MM.1S (cell line): ENCODE data around the gene SLC6A3.

ENCODE experiments used
- DNase-seq: peaks from one replicate; pipeline ENCODE4 v3.0.0-alpha.2; 2015
- H2AFZ ChIP-seq: fragments of 300-600 bp; sonication (generic); 2 replicates; pipeline ENCODE4 v1.6.0; 2016; ENCODE audit warnings: antibody characterized with exemption, low read length
- H3F3A ChIP-seq: fragments of 300-600 bp; sonication (generic); 2 replicates; pipeline ENCODE4 v1.6.1; 2016; ENCODE audit warnings: mild to moderate bottlenecking, antibody characterized with exemption, low read length, moderate library complexity, mixed read lengths; ENCODE audit not compliant: insufficient read depth
- H3K27ac ChIP-seq: fragments of 300-600 bp; sonication (generic); 2 replicates; pipeline ENCODE4 v1.5.1; 2016; ENCODE audit warnings: mild to moderate bottlenecking, low read length
- H3K27me3 ChIP-seq: fragments of 300-600 bp; sonication (generic); replicated peaks from 2 replicates; pipeline ENCODE4 v1.6.0; 2016; ENCODE audit warnings: low read length; ENCODE audit not compliant: insufficient read depth
- H3K36me3 ChIP-seq: fragments of 300-600 bp; sonication (generic); replicated peaks from 2 replicates; pipeline ENCODE4 v1.6.1; 2016; ENCODE audit warnings: mild to moderate bottlenecking, low read length, mixed read lengths; ENCODE audit not compliant: insufficient read depth
- H3K4me1 ChIP-seq: fragments of 300-600 bp; sonication (generic); 2 replicates; pipeline ENCODE4 v1.6.1; 2016; ENCODE audit warnings: low read length, mixed read lengths
- H3K4me2 ChIP-seq: fragments of 300-600 bp; sonication (generic); 2 replicates; pipeline ENCODE4 v1.6.0; 2016; ENCODE audit warnings: low read depth, low read length
- H3K4me3 ChIP-seq: fragments of 300-600 bp; sonication (generic); 2 replicates; pipeline ENCODE4 v1.5.1; 2016; ENCODE audit warnings: low read length, mixed read lengths
- H3K79me2 ChIP-seq: fragments of 300-600 bp; sonication (generic); 2 replicates; pipeline ENCODE4 v1.6.1; 2016; ENCODE audit warnings: mixed run types, low read length, mixed read lengths
- H3K9ac ChIP-seq: fragments of 300-600 bp; sonication (generic); 2 replicates; pipeline ENCODE4 v1.6.1; 2016; ENCODE audit warnings: low read length, mixed read lengths
- H3K9me2 ChIP-seq: fragments of 300-600 bp; sonication (generic); replicated peaks from 2 replicates; pipeline ENCODE4 v1.6.1; 2016; ENCODE audit warnings: mild to moderate bottlenecking, low read length, mixed read lengths; ENCODE audit not compliant: insufficient read depth
- H3K9me3 ChIP-seq: fragments of 300-600 bp; sonication (generic); replicated peaks from 2 replicates; pipeline ENCODE4 v1.6.1; 2016; ENCODE audit warnings: mild to moderate bottlenecking, low read length, mixed read lengths; ENCODE audit not compliant: insufficient read depth
- H4K20me1 ChIP-seq: fragments of 300-600 bp; sonication (generic); 2 replicates; pipeline ENCODE4 v1.6.1; 2016; ENCODE audit warnings: mild to moderate bottlenecking, low read length, moderate library complexity, mixed read lengths; ENCODE audit not compliant: insufficient read depth
- EZH2 ChIP-seq: fragments of 300-600 bp; sonication (generic); optimal IDR thresholded peaks from 2 replicates; pipeline ENCODE3; 2017; ENCODE audit warnings: low read depth, mild to moderate bottlenecking, antibody characterized with exemption, low read length, mixed read lengths
- EZH2phosphoT487 ChIP-seq: fragments of 300-600 bp; sonication (generic); IDR thresholded peaks from 2 replicates; pipeline ENCODE4 v1.6.1; 2018; ENCODE audit warnings: antibody characterized with exemption, low read length
- TF ChIP-seq, protein P1 (sequence below): fragments of 300-600 bp; sonication (generic); IDR thresholded peaks from 2 replicates; pipeline ENCODE4 v1.5.1; 2016; ENCODE audit warnings: antibody characterized with exemption, low read length, mixed read lengths

The SLC6A3 gene

GRCh38 chr5:1390861-1391600 lies 54.2 kb downstream of the SLC6A3 start:
- Histone ChIP-seq H3K4me3 (no peak overlapping the region), H3K36me3 (no peaks in the 10 kb centered on the region), H2AFZ (no peak overlapping the region), H3K9me2 (no peaks in the 10 kb centered on the region), H3F3A (peaks cover 2% of the 10 kb centered on the region), H3K9ac (no peak overlapping the region), H3K4me2 (no peak overlapping the region), H3K27me3 (peaks cover 78% of the 10 kb centered on the region), H4K20me1 (no peaks in the 10 kb centered on the region), H3K79me2 (no peaks in the 10 kb centered on the region), H3K9me3 (no peaks in the 10 kb centered on the region), H3K27ac (no peak overlapping the region), H3K4me1 (peaks cover 6% of the 10 kb centered on the region)
- TF ChIP-seq, protein P1, sequence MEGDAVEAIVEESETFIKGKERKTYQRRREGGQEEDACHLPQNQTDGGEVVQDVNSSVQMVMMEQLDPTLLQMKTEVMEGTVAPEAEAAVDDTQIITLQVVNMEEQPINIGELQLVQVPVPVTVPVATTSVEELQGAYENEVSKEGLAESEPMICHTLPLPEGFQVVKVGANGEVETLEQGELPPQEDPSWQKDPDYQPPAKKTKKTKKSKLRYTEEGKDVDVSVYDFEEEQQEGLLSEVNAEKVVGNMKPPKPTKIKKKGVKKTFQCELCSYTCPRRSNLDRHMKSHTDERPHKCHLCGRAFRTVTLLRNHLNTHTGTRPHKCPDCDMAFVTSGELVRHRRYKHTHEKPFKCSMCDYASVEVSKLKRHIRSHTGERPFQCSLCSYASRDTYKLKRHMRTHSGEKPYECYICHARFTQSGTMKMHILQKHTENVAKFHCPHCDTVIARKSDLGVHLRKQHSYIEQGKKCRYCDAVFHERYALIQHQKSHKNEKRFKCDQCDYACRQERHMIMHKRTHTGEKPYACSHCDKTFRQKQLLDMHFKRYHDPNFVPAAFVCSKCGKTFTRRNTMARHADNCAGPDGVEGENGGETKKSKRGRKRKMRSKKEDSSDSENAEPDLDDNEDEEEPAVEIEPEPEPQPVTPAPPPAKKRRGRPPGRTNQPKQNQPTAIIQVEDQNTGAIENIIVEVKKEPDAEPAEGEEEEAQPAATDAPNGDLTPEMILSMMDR: no peak
- TF ChIP-seq EZH2 (no peak), EZH2phosphoT487 (no peak)
- no peak for DNase-seq

GRCh38 chr5:1390333-1390732 lies 54.9 kb downstream of the SLC6A3 start:
- Histone ChIP-seq H4K20me1 (no peaks in the 10 kb centered on the region), H3K9me3 (no peaks in the 10 kb centered on the region), H2AFZ (no peak overlapping the region), H3K9ac (no peak overlapping the region), H3K4me3 (no peak overlapping the region), H3K9me2 (no peaks in the 10 kb centered on the region), H3K79me2 (no peaks in the 10 kb centered on the region), H3K4me1 (peaks cover 10% of the 10 kb centered on the region), H3K27ac (no peak overlapping the region), H3K36me3 (no peaks in the 10 kb centered on the region), H3K4me2 (no peak overlapping the region), H3F3A (peaks cover 8% of the 10 kb centered on the region), H3K27me3 (peaks cover 71% of the 10 kb centered on the region)
- TF ChIP-seq, protein P1: no peak
- TF ChIP-seq EZH2 (no peak), EZH2phosphoT487 (no peak)
- no peak for DNase-seq

DNA sequence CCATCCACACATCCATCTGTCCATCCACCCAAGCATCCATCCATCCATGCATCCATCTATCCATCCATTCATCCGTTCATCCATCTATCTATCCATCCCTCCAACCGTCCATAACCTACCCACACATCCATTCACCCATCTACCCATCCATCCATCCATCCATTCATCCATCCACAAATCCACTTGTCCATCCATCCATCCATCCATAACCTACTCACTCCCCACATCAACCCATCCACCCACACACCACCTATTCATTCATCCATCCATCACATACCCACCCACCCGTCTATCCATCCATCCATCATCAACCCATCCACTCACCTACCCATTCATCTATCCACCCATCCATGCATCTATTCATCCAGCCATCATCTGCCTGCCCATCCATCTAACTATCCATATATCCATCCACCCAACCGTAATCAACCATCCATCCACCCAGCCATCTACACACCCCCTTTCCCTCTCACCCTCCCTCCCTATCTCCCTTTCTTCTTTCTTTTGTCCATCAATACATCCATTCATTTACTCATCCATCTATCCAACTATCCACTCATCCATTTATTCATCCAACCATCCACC lies 56.8 kb downstream of the SLC6A3 start:
- Histone ChIP-seq H3K27ac (no peak overlapping the region), H3K9me3 (no peaks in the 10 kb centered on the region), H3K9ac (no peak overlapping the region), H4K20me1 (no peaks in the 10 kb centered on the region), H3K9me2 (no peaks in the 10 kb centered on the region), H3F3A (peaks cover 8% of the 10 kb centered on the region), H3K27me3 (peaks cover 53% of the 10 kb centered on the region), H3K79me2 (no peaks in the 10 kb centered on the region), H2AFZ (no peak overlapping the region), H3K4me3 (no peak overlapping the region), H3K4me2 (no peak overlapping the region), H3K36me3 (no peaks in the 10 kb centered on the region), H3K4me1 (peaks cover 11% of the 10 kb centered on the region)
- no peak for DNase-seq
- no peak for TF ChIP-seq EZH2
- TF ChIP-seq EZH2phosphoT487: no peak
- TF ChIP-seq, protein P1: no peak
